Upper lobe of left lung (tissue), 4 donors: Measurements from ENCODE around the gene LOC101059915.
"Not testable (repeated sequence)": the region's sequence is repeated elsewhere in the genome, so short reads cannot be mapped to it uniquely, and the experiment has no call there.

Experiments used
- EP300 ChIP-seq, 4 donors: sonication (generic); formaldehyde crosslinking; IDR thresholded peaks; one replicate each; pipeline ENCODE4 v1.5.1; 2017; ENCODE audit warnings: antibody characterized with exemption in 4 of 4, control low read depth in 2 of 4
- POLR2A ChIP-seq, 4 donors: fragments of 450-650 bp; IDR thresholded peaks; one replicate each; pipeline ENCODE4 v1.5.1; 2016 to 2017; ENCODE audit warnings: antibody characterized with exemption in 4 of 4, mild to moderate bottlenecking in 2 of 4
- TF ChIP-seq, protein P1 (sequence below), 6 experiments: fragments of 450-650 bp in 4 of 6; fragments of 200-600 bp in 2 of 6; sonication (generic) in 2 of 6; IDR thresholded peaks; one replicate each; pipeline ENCODE4 v1.5.1; 2016 to 2019; ENCODE audit warnings: antibody characterized with exemption in 6 of 6

DNA sequence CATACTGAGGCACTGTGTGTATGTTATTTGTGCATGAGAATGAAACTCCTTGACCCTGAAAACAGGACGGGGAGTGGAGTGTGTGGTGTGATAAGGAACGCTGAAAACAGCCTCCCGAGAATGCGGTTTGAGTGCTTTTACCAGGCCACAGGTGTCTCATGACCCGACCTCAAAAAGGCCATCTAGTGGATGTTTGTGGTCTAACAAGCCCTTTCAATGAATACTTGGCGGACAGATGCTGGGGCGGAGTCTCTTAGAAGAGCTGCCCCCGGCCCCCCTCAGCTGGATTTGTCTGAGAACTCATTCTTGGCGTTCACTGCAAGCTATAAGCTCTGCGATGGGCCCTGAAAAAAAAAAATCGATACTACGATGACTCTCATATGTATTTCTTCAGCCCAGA, 35.5 kb downstream of the LOC101059915 start:
- TF ChIP-seq, protein P1, sequence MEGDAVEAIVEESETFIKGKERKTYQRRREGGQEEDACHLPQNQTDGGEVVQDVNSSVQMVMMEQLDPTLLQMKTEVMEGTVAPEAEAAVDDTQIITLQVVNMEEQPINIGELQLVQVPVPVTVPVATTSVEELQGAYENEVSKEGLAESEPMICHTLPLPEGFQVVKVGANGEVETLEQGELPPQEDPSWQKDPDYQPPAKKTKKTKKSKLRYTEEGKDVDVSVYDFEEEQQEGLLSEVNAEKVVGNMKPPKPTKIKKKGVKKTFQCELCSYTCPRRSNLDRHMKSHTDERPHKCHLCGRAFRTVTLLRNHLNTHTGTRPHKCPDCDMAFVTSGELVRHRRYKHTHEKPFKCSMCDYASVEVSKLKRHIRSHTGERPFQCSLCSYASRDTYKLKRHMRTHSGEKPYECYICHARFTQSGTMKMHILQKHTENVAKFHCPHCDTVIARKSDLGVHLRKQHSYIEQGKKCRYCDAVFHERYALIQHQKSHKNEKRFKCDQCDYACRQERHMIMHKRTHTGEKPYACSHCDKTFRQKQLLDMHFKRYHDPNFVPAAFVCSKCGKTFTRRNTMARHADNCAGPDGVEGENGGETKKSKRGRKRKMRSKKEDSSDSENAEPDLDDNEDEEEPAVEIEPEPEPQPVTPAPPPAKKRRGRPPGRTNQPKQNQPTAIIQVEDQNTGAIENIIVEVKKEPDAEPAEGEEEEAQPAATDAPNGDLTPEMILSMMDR (IDR thresholded peaks at IDR 0.05) = not testable (repeated sequence)
- not testable (repeated sequence) for TF ChIP-seq EP300, POLR2A (IDR thresholded peaks at IDR 0.05)
